HG03565 (cell line): ENCODE data around the gene MAML3.

Experiments
- ATAC-seq: cut with Tn5 transposase; IDR thresholded peaks from one replicate; pipeline ENCODE4 v1.9.1; 2021; ENCODE audit warnings: mild to moderate bottlenecking, moderate library complexity; ENCODE audit not compliant: unreplicated experiment

The MAML3 gene

GRCh38 chr4:139740531-139741041 is 413.4 kb downstream of the MAML3 start:
- ATAC-seq, result no peak

GRCh38 chr4:139740121-139740520 is 413.9 kb downstream of the MAML3 start:
- ATAC-seq, result no peak

DNA sequence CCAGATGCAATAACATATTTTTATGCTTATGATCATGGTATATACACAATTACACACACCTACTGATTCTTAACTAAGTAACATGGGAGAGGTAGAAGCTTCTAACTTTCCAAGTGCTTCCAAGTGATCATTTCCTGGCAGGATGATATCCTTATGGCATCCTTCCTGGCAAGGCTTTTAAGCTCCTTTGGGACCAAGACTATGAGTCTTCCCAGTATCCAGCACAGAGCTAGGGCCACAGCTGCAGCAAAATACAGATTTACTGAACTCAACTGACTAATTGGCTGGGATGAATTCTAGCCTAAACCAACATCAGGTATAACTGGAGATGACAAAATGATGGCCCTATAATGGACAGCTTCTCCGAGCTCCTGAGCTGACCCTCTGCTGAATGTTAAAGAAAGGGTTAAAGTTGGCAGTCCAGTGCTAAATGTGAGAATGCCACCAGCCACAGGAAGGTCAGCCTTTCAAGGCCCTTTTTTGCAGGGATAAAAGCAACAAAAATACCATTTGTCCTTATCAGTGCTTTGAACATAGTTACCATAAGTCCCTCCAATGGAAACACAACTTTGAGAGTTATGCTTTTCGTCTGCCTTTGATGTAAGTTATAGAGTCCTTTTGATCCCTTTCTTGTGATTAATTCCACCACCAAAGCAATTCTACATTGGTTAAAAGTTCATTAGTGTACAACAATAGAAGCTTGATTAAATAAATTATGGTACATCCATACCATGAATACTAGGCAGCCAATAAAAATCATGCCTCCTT is 415.0 kb downstream of the MAML3 start:
- no peak for ATAC-seq

GRCh38 chr4:139736661-139737060 is 417.3 kb downstream of the MAML3 start:
- ATAC-seq, result no peak

DNA sequence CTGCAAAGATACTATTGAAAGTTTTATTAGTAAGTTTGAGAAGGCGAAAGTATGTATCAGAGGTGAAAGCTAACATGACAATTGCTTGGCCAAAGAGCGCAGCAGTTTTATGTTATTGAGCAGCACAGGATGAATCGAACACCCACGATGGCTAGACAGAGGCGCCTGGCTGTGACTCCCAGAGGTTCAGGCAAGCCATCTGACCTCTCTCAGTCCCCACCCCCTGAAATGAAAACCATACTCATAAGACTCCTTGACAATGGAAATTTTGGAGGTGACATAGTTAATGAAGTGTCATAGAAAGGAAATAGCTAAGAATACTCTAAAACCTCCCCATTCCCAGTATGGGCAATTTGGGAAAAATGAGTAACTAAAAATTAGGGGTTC is 417.7 kb downstream of the MAML3 start:
- no peak for ATAC-seq

DNA sequence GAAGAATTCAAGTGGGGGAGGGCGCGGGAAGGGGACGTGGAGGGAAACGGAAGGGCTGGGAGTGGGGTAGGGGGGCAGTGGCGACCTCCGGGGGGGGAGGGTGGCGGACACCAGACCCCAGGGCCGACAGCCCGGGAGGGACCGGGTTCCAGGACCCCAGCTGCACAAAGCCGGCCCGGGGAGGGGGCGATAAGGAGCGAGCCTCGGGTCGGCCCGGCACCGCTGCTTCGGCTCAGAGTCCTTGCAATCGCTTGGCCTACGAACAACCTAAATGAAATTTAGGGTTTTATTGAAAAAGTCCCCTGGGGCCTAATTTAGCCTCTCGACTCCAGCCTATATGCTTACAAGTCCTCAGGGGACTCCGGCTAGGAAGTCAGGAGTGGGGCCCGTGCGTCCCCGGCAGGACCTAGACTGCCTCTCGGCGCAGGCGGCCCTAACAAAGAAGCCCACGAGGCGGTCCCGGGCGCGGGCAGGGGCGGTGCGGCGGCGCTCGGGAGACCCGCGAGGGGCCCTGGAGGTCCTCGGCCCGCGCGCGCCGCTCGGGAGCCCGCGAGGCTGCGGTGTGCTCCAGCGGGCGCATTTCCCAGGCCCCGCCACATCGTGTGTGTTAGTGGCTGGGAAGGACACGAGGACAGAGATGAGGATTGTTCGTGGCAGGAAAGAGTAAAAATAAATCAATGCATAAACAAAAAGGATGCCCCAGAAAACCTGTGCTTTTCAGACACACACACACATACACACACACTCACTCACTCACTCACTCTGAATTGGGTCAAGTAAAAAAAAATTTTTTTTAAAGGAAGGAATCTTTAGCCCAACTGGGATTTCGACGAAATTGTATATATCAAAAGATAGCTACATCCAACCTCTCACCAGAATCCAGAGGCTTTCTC is 418.4 kb downstream of the MAML3 start:
- no peak for ATAC-seq

DNA sequence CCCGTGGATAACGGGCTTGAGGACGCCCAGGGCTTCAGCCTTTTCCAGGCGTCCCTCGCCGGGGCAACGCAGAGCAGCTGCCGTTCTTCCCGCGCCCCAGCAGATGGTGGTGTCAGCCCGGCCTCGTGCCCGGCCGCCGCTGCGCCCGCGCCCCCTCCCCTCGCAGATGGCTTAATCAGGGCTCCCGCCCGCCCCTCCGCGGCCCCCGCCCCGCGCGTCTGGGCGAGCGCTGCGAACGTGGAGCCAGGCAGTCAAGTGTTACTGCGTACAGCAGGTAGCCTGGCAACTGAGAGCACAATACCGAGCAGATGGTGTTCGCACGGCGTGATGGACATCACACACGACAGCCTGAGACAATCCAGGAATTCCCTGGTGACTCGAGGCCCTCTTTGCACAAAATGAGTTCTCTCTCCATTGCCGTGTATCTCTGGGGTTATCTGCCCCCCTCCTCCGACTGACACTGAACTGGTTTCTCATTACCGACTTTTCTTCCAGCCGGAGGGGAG is 419.1 kb downstream of the MAML3 start:
- ATAC-seq, result no peak

DNA sequence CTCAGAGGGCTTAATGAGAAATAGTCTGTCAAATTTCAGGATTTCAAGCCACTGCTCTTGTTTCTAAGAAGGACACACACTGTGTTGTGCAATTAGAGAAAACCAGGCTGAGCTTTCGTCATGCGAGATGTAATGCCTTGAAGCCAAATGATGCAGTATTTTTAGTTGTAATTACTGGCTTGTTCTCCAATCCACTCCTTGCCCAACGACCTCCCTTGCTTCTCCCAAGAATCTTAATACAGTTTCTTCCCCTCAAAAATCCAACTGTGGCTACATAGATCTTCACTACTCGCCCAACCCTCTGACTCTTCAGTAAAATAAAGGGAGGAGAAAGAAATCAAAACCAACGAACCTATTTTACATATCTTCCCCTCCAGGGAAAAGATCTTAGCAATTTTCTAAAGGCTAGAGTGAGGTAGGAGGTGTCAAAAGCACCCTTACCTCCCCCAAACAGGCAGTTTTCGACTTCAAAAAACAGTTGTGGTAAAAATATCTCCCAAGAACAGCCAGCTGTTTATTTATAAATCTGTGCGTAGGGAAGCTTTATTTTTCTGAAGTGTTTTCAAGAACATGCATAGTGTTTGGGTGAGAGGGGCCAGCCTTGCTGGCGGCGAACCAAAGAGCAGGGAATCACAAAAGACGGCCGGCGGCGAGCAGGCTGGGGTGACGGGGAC is 419.6 kb downstream of the MAML3 start:
- no peak for ATAC-seq

DNA sequence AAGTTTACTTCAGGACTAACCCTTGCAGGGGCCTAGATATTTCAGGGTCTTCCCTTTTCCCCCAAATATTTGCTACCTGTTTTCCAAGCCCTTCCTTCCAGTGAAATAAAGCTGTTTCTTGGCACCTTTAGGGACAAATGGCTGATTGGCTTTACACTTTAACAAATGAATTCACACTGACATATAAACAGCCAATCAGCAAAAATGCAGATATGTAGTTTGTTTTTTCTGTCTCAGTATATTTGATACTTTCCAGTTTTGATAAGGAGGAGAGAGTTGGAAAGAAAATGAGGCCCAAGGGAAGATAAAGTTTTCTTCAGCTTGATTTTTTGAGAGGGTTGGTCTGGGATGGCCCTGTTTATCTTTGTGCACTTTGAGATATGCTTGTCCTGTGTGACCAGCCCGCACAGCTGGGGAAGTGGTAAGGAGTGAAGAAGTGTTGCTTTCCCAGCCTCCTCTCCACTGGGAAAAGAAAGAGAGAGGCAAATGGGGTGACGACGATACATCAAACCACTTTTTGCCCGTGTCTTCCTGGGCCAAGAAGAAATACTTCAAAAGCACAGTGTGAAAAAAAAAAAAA is 420.9 kb downstream of the MAML3 start:
- ATAC-seq, result no peak

- no peak for ATAC-seq
Observed at GRCh38 chr4:139728840-139729239, 425.1 kb downstream of the MAML3 start.

DNA sequence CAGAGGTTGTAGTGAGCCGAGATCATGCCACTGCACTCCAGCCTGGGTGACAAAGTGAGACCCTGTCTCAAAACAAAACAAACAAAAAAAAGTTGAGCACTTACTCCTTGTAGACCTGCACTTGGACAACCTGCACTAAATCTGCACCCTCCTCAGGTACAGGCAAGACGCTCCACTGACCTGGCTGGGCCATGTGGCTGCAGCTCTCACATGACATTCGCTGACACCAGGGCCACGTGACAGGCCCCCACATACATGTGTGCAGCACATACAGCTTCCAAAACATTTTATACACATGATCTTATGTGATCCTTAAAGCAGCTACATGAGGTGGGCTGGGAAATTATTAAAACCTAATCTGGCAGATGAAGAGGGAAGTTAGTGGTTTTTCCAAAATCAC is 425.8 kb downstream of the MAML3 start:
- ATAC-seq, result no peak

DNA sequence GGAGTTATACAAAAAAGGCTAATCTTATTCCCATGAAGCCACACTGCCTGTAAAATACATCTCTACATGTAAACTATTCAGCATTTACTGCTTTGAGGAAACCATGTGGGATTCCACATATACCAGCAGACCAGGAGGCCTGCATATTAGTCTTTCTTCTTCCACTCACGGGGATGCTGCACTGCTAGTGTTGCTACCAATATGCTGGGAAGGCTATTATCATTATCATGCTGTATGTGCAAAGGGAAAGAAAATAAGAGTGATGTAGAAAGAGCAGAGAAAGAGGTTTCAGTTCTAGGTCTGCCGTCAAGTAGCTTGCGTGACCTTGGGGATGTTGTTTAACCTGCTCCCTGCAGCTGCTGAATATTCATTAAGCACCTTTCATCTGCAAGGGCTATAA is 427.4 kb downstream of the MAML3 start:
- ATAC-seq, result no peak

GRCh38 chr4:139725236-139725635 is 428.7 kb downstream of the MAML3 start:
- no peak for ATAC-seq

GRCh38 chr4:139721789-139722188 is 432.2 kb downstream of the MAML3 start:
- ATAC-seq, result no peak

DNA sequence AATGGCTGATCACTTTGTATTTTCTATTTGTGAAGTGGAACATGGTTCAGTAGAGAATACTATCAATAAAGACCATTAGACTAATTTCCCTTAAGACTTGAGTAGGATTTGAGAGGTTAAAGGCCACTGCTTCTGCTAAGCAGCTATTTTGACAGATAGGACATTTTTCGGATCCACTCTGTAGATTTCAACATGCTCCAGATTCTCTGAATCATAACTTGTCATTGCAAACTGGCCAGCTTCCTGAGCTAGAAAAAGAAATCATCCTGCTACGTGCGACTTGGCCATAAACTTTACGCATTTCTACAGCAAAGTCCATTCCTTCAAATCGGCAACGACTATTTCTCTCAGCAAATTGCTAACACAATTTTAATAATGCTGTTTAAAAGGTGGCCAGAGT is 433.2 kb downstream of the MAML3 start:
- no peak for ATAC-seq

- no peak for ATAC-seq
Observed at GRCh38 chr4:139719381-139720101, 434.4 kb downstream of the MAML3 start.

DNA sequence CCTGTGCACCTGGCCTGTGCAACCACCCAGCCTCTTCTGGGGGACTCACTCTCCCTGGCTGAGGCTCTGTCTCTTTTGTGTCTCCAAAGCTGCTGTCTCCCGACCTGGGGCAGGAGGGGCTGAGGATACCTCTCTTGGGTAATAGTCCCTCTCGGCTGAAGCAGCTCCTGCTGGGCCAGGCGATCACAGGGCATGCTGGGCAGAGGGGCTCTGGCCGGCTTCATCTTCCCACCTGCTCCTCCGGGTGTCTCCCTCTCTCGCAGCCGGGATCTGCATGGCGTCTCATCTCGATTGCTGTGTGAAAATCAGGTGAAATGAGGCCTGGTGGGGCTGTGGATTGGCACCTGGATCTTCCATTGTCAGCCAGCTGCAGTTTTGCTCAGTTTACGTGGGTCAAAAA is 435.2 kb downstream of the MAML3 start:
- no peak for ATAC-seq

- ATAC-seq, result no peak
Observed at GRCh38 chr4:139718358-139718757, 435.6 kb downstream of the MAML3 start.

GRCh38 chr4:139715746-139716391 is 438.1 kb downstream of the MAML3 start:
- no peak for ATAC-seq

DNA sequence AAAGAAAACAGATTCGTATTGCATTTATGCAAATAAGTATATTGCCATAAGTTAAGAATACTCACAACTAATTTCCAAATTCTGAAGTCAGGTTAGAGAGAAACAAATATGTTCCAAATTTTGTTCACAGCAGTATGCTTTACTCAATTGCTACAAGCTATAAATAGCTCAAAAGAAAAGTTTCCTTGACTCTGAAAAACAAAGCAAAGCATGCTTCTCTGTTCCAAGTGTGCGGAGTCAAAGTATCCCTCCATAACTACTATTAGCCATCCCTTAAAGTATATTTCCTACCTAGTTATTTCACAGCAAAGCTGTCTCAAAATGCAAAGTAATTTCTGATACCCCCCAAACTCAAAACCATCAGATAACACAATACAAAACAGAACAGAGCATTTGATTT is 441.1 kb downstream of the MAML3 start:
- ATAC-seq, result no peak
